Stimulated activated CD4-positive, alpha-beta T cell treated with anti-CD3 and anti-CD28 coated beads, TNF-alpha, amount 100 ng/mL, for 48 hours (primary cell): ENCODE data around the gene SNX6.
A peak's percentile ranks its signal among the peaks of the same experiment; 100 is the strongest.
"Not testable (repeated sequence)": the region's sequence is repeated elsewhere in the genome, so short reads cannot be mapped to it uniquely, and the experiment has no call there.

ENCODE experiments used
- DNase-seq, 3 donors: peaks; one replicate each; pipeline ENCODE4 v3.0.0-alpha.2; 2020; ENCODE audit warnings: low read depth in 3 of 3

Gene SNX6

GRCh38 chr14:34629657-34630529 is at the start of gene SNX6:
Gene SNX6, minus strand, starts transcription at chr14:34630148. Its CDS starts 32 bp downstream, at chr14:34630116.
- peak; percentile 67 to 73 (median 69) for DNase-seq

GRCh38 chr14:34678735-34679134 is 48.8 kb upstream of the SNX6 start:
- no peak for DNase-seq

GRCh38 chr14:34678306-34678705 is 48.4 kb upstream of the SNX6 start:
- DNase-seq: no peak

- no peak for DNase-seq
Measured at GRCh38 chr14:34676516-34677211, 46.7 kb upstream of the SNX6 start.

- no peak for DNase-seq
Measured at GRCh38 chr14:34673702-34674101, 43.8 kb upstream of the SNX6 start.

GRCh38 chr14:34671716-34672115 is 41.8 kb upstream of the SNX6 start:
- DNase-seq: no peak

- no peak for DNase-seq
Measured at GRCh38 chr14:34668111-34668510, 38.2 kb upstream of the SNX6 start.

GRCh38 chr14:34667007-34667406 is 37.1 kb upstream of the SNX6 start:
- no peak for DNase-seq

GRCh38 chr14:34665785-34666435 is 36.0 kb upstream of the SNX6 start:
- DNase-seq: no peak

GRCh38 chr14:34662561-34663088 is 32.7 kb upstream of the SNX6 start:
- DNase-seq: no peak

- no peak for DNase-seq
Measured at GRCh38 chr14:34660796-34661195, 30.8 kb upstream of the SNX6 start.

- DNase-seq: no peak
Measured at GRCh38 chr14:34655959-34656358, 26.0 kb upstream of the SNX6 start.

- DNase-seq: not testable (repeated sequence)
Measured at GRCh38 chr14:34653073-34653472, 23.1 kb upstream of the SNX6 start.

- not testable (repeated sequence) for DNase-seq
Measured at GRCh38 chr14:34652348-34652747, 22.4 kb upstream of the SNX6 start.

GRCh38 chr14:34650786-34651584 is 21.0 kb upstream of the SNX6 start:
- DNase-seq: no peak

GRCh38 chr14:34650006-34650405 is 20.1 kb upstream of the SNX6 start:
- not testable (repeated sequence) for DNase-seq

- no peak for DNase-seq
Measured at GRCh38 chr14:34649344-34649743, 19.4 kb upstream of the SNX6 start.

GRCh38 chr14:34646570-34647255 is 16.8 kb upstream of the SNX6 start:
- no peak for DNase-seq

GRCh38 chr14:34643361-34643760 is 13.4 kb upstream of the SNX6 start:
- DNase-seq: no peak

- DNase-seq: no peak
Measured at GRCh38 chr14:34642595-34642994, 12.6 kb upstream of the SNX6 start.

GRCh38 chr14:34640826-34641225 is 10.9 kb upstream of the SNX6 start:
- DNase-seq: no peak
